Neural crest cell (in vitro differentiated cells): ENCODE data around the gene PHF2. TPM values are rescaled to one million over a fixed set of nuclear protein-coding genes. Genes with fewer than 3 reads are reported as not detected.

Experiments
- DNase-seq: peaks from one replicate; pipeline ENCODE4 v3.0.0; 2021; ENCODE audit warnings: low read depth, mixed read lengths, low spot score
- H3K27ac Mint-ChIP-seq: one replicate; pipeline ENCODE4 v1.8.0; 2021; ENCODE audit warnings: mild to moderate bottlenecking, mixed read lengths; ENCODE audit not compliant: unreplicated experiment
- H3K27me3 Mint-ChIP-seq: 2 replicates; pipeline ENCODE4 v1.8.0; 2021; ENCODE audit warnings: low read depth, mild to moderate bottlenecking, mixed read lengths
- H3K36me3 Mint-ChIP-seq: 2 replicates; pipeline ENCODE4 v1.8.0; 2021; ENCODE audit warnings: low read depth, mild to moderate bottlenecking, mixed read lengths
- H3K4me1 Mint-ChIP-seq: 2 replicates; pipeline ENCODE4 v1.8.0; 2021; ENCODE audit warnings: mixed read lengths
- H3K4me3 Mint-ChIP-seq: one replicate; pipeline ENCODE4 v1.8.0; 2021; ENCODE audit warnings: mild to moderate bottlenecking, mixed read lengths
- H3K9me3 Mint-ChIP-seq: 2 replicates; pipeline ENCODE4 v1.8.0; 2021; ENCODE audit warnings: mixed read lengths
- CTCF ChIP-seq: fragments of 200-600 bp; sonication (generic); conservative IDR thresholded peaks from 2 replicates; pipeline ENCODE4 v1.5.0; 2021; ENCODE audit warnings: antibody characterized with exemption, mild to moderate bottlenecking
- total RNA-seq: library from RNA; stranded (reverse); gene quantifications from 2 replicates; pipeline ENCODE4 v1.2.1, GENCODE V29; 2021

PHF2 gene
- total RNA-seq, 1 donor from 2014 or later: 34.4 TPM

DNA sequence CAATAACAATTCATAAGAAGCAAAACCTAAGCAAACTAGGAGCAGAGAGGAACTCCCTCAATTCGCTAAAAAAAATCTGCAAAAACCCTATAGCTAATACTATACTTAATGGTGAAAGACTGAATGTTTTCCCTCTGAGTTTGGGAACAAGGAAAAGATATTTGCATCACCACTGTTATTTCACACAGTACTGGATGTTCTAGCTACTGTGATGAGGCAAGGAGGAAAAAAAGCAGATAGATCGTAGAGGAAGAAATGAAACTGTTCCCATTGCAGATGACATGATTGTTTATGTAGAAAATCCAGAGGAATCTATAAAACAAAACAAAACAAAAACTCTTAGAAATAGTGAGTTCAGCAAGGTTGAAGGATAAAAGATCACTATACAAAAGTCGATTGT lies 116.7 kb downstream of the PHF2 start:
- TF ChIP-seq CTCF: no peak
- Mint-ChIP-seq H3K9me3 (peaks cover 27% of the 10 kb centered on the region), H3K27ac (no peak overlapping the region), H3K27me3 (no peaks in the 10 kb centered on the region), H3K4me1 (no peaks in the 10 kb centered on the region), H3K4me3 (no peak overlapping the region), H3K36me3 (peaks cover 7% of the 10 kb centered on the region)
- DNase-seq: no peak

DNA sequence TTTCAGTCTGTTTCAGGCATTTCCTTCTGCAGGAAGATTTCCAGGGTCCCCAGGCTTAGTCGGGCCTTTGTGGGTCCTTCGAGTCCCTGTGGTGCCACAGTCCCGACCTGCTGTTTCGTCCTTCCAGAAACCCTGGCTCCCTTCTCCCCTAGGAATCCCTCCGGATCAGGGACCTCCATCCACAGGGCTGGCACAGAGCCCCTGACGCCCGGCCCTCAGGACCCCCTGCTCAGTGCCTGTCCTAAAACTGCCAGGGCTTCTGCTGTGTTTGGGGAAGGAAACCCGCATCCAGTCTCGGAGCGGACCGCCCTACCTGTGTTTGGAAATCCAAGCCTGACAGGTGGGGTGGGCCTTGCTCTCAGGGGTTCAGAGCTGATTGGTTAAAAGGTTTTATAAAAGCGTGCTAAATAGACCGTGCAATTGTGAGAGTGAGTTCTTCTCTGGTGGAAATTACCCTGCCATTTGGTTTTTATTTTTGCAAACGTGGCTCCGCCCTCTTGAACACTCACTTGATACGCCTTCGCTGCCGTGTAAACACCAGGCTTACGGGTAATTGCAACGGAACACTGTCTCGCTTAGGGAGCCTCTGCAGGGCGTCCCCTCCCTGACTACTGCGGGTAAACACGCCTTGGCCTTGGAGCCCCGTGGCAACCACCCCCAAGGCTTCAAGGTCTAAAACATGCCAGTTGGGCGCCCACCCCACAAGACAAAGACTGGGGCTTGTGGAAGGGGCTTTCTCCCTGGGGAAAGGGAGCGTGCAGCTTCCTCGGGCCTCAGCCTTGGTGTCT lies 121.2 kb downstream of the PHF2 start:
- H3K27ac Mint-ChIP-seq: no peak overlapping the region
- no peak overlapping the region for H3K4me3 Mint-ChIP-seq
- DNase-seq: no peak
- H3K36me3 Mint-ChIP-seq: peaks cover 3% of the 10 kb centered on the region
- H3K9me3 Mint-ChIP-seq: peaks cover 11% of the 10 kb centered on the region
- H3K27me3 Mint-ChIP-seq: no peaks in the 10 kb centered on the region
- H3K4me1 Mint-ChIP-seq: no peaks in the 10 kb centered on the region
- TF ChIP-seq CTCF: no peak

DNA sequence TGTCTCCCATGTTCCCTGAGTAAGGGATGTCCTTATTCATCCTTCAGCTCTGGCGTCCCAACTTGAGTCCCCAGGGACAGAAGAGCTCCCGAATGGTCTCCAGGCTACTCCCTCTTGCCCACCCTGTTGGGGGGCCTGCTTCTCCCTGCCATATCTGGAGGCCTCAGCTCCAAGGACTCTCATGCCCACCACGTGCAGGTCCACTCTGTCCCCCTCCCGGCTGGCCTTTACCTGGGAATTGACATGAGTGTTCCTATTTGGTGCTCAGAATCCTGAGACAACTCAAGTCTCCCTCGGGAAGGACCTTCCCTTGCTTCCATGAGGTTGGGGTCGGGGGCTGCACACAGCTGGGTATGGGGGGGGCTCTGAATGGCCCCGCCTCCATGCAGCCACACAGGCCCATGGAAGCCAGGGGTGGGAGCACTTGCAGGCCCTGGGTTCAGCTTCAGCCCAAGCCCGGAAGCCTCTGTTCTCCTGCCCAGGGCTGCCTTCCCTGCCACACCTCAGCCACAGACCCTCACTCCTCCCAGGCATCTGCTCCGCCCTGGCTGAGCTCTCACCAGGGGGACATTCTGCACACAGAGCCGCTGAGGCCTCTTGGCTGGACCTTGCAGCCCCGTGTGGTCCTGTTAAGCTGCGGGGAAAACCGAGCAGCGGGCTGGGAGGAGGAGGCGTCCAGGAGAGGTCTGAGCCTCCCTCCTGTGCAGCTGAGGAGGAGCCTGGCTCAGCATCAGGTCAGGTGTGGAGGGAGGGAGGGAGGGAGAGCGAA lies 121.9 kb downstream of the PHF2 start:
- Mint-ChIP-seq H3K4me3 (no peak overlapping the region), H3K27ac (no peak overlapping the region), H3K4me1 (no peaks in the 10 kb centered on the region), H3K27me3 (no peaks in the 10 kb centered on the region), H3K36me3 (peaks cover 3% of the 10 kb centered on the region), H3K9me3 (peaks cover 10% of the 10 kb centered on the region)
- TF ChIP-seq CTCF: no peak
- no peak for DNase-seq

- H3K27me3 Mint-ChIP-seq: no peaks in the 10 kb centered on the region
- no peaks in the 10 kb centered on the region for H3K4me1 Mint-ChIP-seq
- H3K27ac Mint-ChIP-seq: no peak overlapping the region
These were observed 123.3 kb downstream of the PHF2 start for GRCh38 chr9:93699650-93700049.

More at GRCh38 chr9:93699650-93700049, 123.3 kb downstream of the PHF2 start:
- TF ChIP-seq CTCF: no peak
- DNase-seq: no peak
- H3K36me3 Mint-ChIP-seq: peaks cover 3% of the 10 kb centered on the region
- H3K9me3 Mint-ChIP-seq: peaks cover 6% of the 10 kb centered on the region
- H3K4me3 Mint-ChIP-seq: no peak overlapping the region
